ENCODE data around the gene SH2D3C. TPM values are rescaled to one million over a fixed set of nuclear protein-coding genes. Genes with fewer than 3 reads are reported as not detected.
A peak's percentile ranks its signal among the peaks of the same experiment; 100 is the strongest.
"Not testable (repeated sequence)": the region's sequence is repeated elsewhere in the genome, so short reads cannot be mapped to it uniquely, and the experiment has no call there.

The SH2D3C gene
- total RNA-seq, 4 donors from 2014 or later, result 6.1 to 12.1 (median 8.5) TPM

GRCh38 chr9:127761491-127761956 lies 16.9 kb downstream of the SH2D3C start:
- ATAC-seq, result no peak
- H3K4me3 ChIP-seq, result peak overlapping the region in 1 of 2 donors; percentile 16
- H3K4me1 ChIP-seq, result peaks cover 0 to 29% (median 0%) of the 10 kb centered on the region in 3 donors
- 38 to 55% methylated on average over 2 of the region's 5 CpGs for WGBS, 2 donors (ENCODE audit: low coverage in 1 of 2)
- peaks cover 61% of the 10 kb centered on the region for H3K27me3 ChIP-seq
- TF ChIP-seq POLR2AphosphoS5 (IDR thresholded peaks at IDR 0.05) (no peak), CTCF (IDR thresholded peaks at IDR 0.05) (no peak), EP300 (IDR thresholded peaks at IDR 0.05) (no peak), POLR2A (IDR thresholded peaks at IDR 0.05) (no peak)
- H3K36me3 ChIP-seq, result no peaks in the 10 kb centered on the region
- H3K27ac ChIP-seq, result peak overlapping the region in 3 of 4 donors; percentile 61 to 69 (median 68)
- H3K9me3 ChIP-seq, result no peaks in the 10 kb centered on the region

- no peaks in the 10 kb centered on the region for H3K36me3 ChIP-seq
- H3K4me3 ChIP-seq, result peak overlapping the region in 1 of 2 donors; percentile 16
- no peak for ATAC-seq
- peak overlapping the region in 2 of 4 donors; percentile 61 to 69 for H3K27ac ChIP-seq
- peaks cover 66% of the 10 kb centered on the region for H3K27me3 ChIP-seq
- TF ChIP-seq POLR2AphosphoS5 (IDR thresholded peaks at IDR 0.05) (no peak), EP300 (IDR thresholded peaks at IDR 0.05) (no peak), CTCF (IDR thresholded peaks at IDR 0.05) (no peak)
- WGBS, 2 donors (ENCODE audit: low coverage in 1 of 2), result 100% methylated on average over 1 of the region's 5 CpGs; no CpG with 5 or more reads in 1 of the 2 donors
- no peaks in the 10 kb centered on the region for H3K9me3 ChIP-seq
- H3K4me1 ChIP-seq, result peaks cover 0 to 24% (median 0%) of the 10 kb centered on the region in 3 donors
Measured at GRCh38 chr9:127761061-127761460, 17.4 kb downstream of the SH2D3C start.

- ATAC-seq, result no peak
- 89% methylated on average over 3 of the region's 5 CpGs; no CpG with 5 or more reads in 1 of the 2 donors for WGBS, 2 donors (ENCODE audit: low coverage in 1 of 2)
- peaks cover 0 to 3% of the 10 kb centered on the region in 2 donors for H3K36me3 ChIP-seq
- no peaks in the 10 kb centered on the region for H3K9me3 ChIP-seq
- H3K4me1 ChIP-seq, result peaks cover 0 to 41% (median 11%) of the 10 kb centered on the region in 3 donors
- peaks cover 76% of the 10 kb centered on the region for H3K27me3 ChIP-seq
- no peak overlapping the region for H3K4me3 ChIP-seq
- no peak overlapping the region for H3K27ac ChIP-seq
- TF ChIP-seq CTCF (IDR thresholded peaks at IDR 0.05) (no peak), EP300 (IDR thresholded peaks at IDR 0.05) (no peak), POLR2A (IDR thresholded peaks at IDR 0.05) (no peak), POLR2AphosphoS5 (IDR thresholded peaks at IDR 0.05) (no peak)
Measured at GRCh38 chr9:127758843-127759242, 19.6 kb downstream of the SH2D3C start.

GRCh38 chr9:127756776-127757175 lies 21.7 kb downstream of the SH2D3C start:
- H3K9me3 ChIP-seq, ATAC-seq, H3K4me3 ChIP-seq, H3K36me3 ChIP-seq, H3K27ac ChIP-seq: not testable (repeated sequence)
- WGBS, 2 donors (ENCODE audit: low coverage in 1 of 2), result 87 to 89% methylated on average over 10 to 11 of the region's 11 CpGs
- peaks cover 79% of the 10 kb centered on the region for H3K27me3 ChIP-seq
- peaks cover 0 to 29% (median 12%) of the 10 kb centered on the region in 3 donors for H3K4me1 ChIP-seq

GRCh38 chr9:127756233-127756632 lies 22.2 kb downstream of the SH2D3C start:
- Histone ChIP-seq H3K4me1 (peaks cover 0 to 23% (median 12%) of the 10 kb centered on the region in 3 donors), H3K36me3 (peaks cover 0 to 3% of the 10 kb centered on the region in 2 donors), H3K9me3 (no peaks in the 10 kb centered on the region), H3K27me3 (peaks cover 80% of the 10 kb centered on the region), H3K27ac (no peak overlapping the region), H3K4me3 (no peak overlapping the region)
- TF ChIP-seq POLR2A (IDR thresholded peaks at IDR 0.05), result no peak
- 82% methylated on average over 2 of the region's 3 CpGs; no CpG with 5 or more reads in 1 of the 2 donors for whole genome bisulfite sequencing, 2 donors (ENCODE audit: low coverage in 1 of 2)
- no peak for ATAC-seq
